A549 treated with AZD9567 at 1 μM for 4 hours (cell line): ENCODE data around the gene SLC5A3. TPM values are rescaled to one million over a fixed set of nuclear protein-coding genes. Genes with fewer than 3 reads are reported as not detected.

Experiments used
- total RNA-seq: library from RNA; stranded (reverse); fragments of 200-300 nt; extraction: Qiagen RNA extraction; gene quantifications from 5 replicates; pipeline ENCODE4 v1.2.3, GENCODE V29; 2022; ENCODE audit not compliant: insufficient read depth

Gene SLC5A3
- 2.4 to 3.9 TPM (median 3.5 TPM) in 5 replicates for total RNA-seq

GRCh38 chr21:34073032-34073748 lies at the start of gene SLC5A3, which contains the start of gene MRPS6:
Gene SLC5A3, plus strand, starts transcription at chr21:34073578. Its CDS starts 21,621 bp downstream, at chr21:34095199.
Gene MRPS6, plus strand, starts transcription at chr21:34073578. Its CDS starts 123 bp downstream, at chr21:34073701.

Other genes starting within 250 kb of the SLC5A3 start
- gene ATP5PO, start 157.8 kb upstream of the SLC5A3 start, total RNA-seq, result 143 to 167 TPM (median 150 TPM) in 5 replicates
- gene MRPS6, start within 50 bp of the SLC5A3 start, total RNA-seq, result 43.7 to 51.5 TPM (median 45.3 TPM) in 5 replicates